GM12892 (cell line): ENCODE data around the gene AKIRIN2.

Experiments
- POLR2A ChIP-seq: IDR thresholded peaks from 2 replicates; pipeline ENCODE4 v1.6.1; 2011; ENCODE audit warnings: low read depth, low read length, control low read depth
- POLR2AphosphoS5 ChIP-seq: IDR thresholded peaks from 2 replicates; pipeline ENCODE4 v1.6.1; 2011; ENCODE audit warnings: low read depth, low read length, control low read depth
- TAF1 ChIP-seq: IDR thresholded peaks from 2 replicates; pipeline ENCODE4 v1.6.1; 2011; ENCODE audit warnings: low read depth, mild to moderate bottlenecking, control low read depth, low read length, borderline replicate concordance

DNA sequence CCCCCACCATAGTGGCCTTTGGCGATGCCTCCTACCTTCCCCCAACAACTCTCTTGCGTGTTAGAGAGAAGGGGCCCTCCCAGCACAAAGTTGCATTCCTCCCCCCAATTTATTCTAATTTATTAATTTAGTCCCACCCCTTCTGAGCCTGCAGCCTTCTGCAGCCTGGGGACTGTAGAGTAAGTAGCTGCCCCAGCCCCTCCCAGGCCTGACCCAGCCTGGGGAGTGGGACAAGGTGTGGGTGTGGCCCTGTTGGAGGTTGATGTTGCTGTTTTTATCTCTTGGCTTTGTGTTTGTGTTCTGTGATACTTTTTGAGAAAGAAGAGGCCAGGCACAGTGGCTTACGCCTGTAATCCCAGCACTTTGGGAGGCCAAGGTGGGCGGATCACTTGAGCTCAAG is 62.7 kb downstream of the AKIRIN2 start:
- no peak for TF ChIP-seq POLR2A
- TF ChIP-seq POLR2AphosphoS5 = no peak
- TF ChIP-seq TAF1 = no peak
